Activated T-cell treated with anti-CD3 and anti-CD28 coated beads, Interleukin-2, amount 50 U/mL, for 4 hours (primary cell): ENCODE results near the gene RNF40. TPM values are rescaled to one million over a fixed set of nuclear protein-coding genes. Genes with fewer than 3 reads are reported as not detected.
A peak's percentile ranks its signal among the peaks of the same experiment; 100 is the strongest.

Source experiments
- ATAC-seq, 2 donors: fragments of 200-7000 bp; cut with Tn5 transposase; one replicate each; pipeline ENCODE4 v1.10.0; 2021
- DNase-seq: peaks from one replicate; pipeline ENCODE4 v3.0.0-alpha.2; 2020
- H3K27me3 Mint-ChIP-seq: one replicate; pipeline ENCODE4 v1.8.0; 2021; ENCODE audit warnings: low read depth, mixed read lengths
- H3K36me3 Mint-ChIP-seq: one replicate; pipeline ENCODE4 v1.8.0; 2022; ENCODE audit warnings: mixed read lengths; ENCODE audit not compliant: insufficient read depth
- H3K4me1 Mint-ChIP-seq: one replicate; pipeline ENCODE4 v1.8.0; 2021; ENCODE audit warnings: low read depth, mixed read lengths
- H3K4me3 Mint-ChIP-seq: one replicate; pipeline ENCODE4 v1.8.0; 2021; ENCODE audit warnings: mild to moderate bottlenecking, moderate library complexity, mixed read lengths
- H3K9me3 Mint-ChIP-seq: one replicate; pipeline ENCODE4 v1.8.0; 2021; ENCODE audit warnings: mixed read lengths
- total RNA-seq, 3 donors: library from RNA; stranded (reverse); gene quantifications; one replicate each; pipeline ENCODE4 v1.2.1, GENCODE V29; 2021

Gene RNF40
- total RNA-seq, 3 donors from 2014 or later = 111 to 115 (median 113) TPM

DNA sequence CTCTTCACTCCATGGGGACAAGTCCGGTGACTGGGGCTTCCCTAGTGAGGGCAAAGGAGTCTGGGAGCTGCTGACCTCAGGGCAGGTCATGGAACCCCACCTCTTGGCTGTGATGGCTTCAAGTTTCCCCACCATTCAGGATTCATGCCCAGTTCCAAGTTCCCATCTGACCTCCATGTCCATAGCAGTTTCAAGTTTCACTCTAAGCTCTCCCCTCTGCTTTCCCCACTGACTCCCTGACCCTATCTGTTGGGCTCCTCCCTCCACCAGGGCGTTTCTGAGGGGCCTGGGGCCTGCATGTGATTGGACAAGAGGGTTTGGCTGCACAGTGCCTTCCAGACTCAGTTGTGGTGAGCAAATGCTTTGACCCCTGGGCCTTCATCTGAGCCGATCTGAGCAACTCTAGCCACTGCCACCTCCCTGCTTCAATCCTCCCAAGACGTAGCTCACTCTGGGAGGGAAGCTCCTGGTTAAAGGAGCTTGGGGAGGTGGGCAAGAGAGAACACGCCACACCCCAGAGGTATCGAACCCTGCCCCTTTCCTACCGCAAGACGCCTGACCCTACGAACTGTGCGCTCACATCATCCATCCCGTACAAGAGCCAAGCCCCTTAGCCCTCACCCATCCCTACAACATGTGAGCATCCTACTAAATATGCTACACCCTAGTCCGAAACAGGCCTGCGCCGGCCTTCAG, 16.6 kb downstream of the RNF40 start:
- Mint-ChIP-seq H3K36me3 (peaks cover 4% of the 10 kb centered on the region), H3K4me3 (no peak overlapping the region), H3K9me3 (no peaks in the 10 kb centered on the region), H3K4me1 (peaks cover 14% of the 10 kb centered on the region), H3K27me3 (peaks cover 7% of the 10 kb centered on the region)
- DNase-seq (no peak), ATAC-seq (no peak)

- no peak overlapping the region for H3K4me3 Mint-ChIP-seq
- H3K36me3 Mint-ChIP-seq = peaks cover 1% of the 10 kb centered on the region
- DNase-seq = no peak
- H3K4me1 Mint-ChIP-seq = peaks cover 14% of the 10 kb centered on the region
- H3K9me3 Mint-ChIP-seq = no peaks in the 10 kb centered on the region
- H3K27me3 Mint-ChIP-seq = peaks cover 7% of the 10 kb centered on the region
- ATAC-seq = no peak
Observed at GRCh38 chr16:30779596-30779995, 17.5 kb downstream of the RNF40 start.

DNA sequence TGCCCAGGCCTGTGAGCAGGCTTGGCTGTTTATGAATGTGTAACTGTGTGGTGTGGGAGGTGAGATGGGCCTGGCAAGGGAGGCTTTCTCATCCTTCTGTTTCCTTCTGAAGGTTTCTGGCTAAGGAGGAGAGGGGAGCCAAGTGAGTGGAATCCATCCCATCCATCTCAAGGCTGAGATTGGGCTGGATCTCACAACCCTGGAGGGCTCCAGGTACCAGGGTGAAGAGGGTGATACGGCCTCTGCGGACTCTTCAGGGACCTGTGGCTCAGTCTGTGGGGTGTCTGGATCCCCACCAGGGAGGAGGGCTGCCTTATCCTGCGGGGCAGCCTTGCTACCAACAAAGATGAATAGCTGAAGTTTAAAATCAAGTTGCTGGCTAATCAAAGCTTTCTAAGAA, 17.9 kb downstream of the RNF40 start:
- DNase-seq = no peak
- Mint-ChIP-seq H3K4me3 (no peak overlapping the region), H3K9me3 (no peaks in the 10 kb centered on the region), H3K27me3 (peaks cover 9% of the 10 kb centered on the region), H3K4me1 (peaks cover 9% of the 10 kb centered on the region), H3K36me3 (no peaks in the 10 kb centered on the region)
- no peak for ATAC-seq

- H3K4me1 Mint-ChIP-seq = peaks cover 6% of the 10 kb centered on the region
- H3K9me3 Mint-ChIP-seq = no peaks in the 10 kb centered on the region
- no peak for ATAC-seq
- DNase-seq = no peak
- no peak overlapping the region for H3K4me3 Mint-ChIP-seq
- H3K27me3 Mint-ChIP-seq = peaks cover 10% of the 10 kb centered on the region
- no peaks in the 10 kb centered on the region for H3K36me3 Mint-ChIP-seq
Observed at GRCh38 chr16:30780549-30780948, 18.4 kb downstream of the RNF40 start.

- no peak for DNase-seq
- H3K4me3 Mint-ChIP-seq = no peak overlapping the region
Observed at GRCh38 chr16:30782486-30783279, 20.6 kb downstream of the RNF40 start.

DNA sequence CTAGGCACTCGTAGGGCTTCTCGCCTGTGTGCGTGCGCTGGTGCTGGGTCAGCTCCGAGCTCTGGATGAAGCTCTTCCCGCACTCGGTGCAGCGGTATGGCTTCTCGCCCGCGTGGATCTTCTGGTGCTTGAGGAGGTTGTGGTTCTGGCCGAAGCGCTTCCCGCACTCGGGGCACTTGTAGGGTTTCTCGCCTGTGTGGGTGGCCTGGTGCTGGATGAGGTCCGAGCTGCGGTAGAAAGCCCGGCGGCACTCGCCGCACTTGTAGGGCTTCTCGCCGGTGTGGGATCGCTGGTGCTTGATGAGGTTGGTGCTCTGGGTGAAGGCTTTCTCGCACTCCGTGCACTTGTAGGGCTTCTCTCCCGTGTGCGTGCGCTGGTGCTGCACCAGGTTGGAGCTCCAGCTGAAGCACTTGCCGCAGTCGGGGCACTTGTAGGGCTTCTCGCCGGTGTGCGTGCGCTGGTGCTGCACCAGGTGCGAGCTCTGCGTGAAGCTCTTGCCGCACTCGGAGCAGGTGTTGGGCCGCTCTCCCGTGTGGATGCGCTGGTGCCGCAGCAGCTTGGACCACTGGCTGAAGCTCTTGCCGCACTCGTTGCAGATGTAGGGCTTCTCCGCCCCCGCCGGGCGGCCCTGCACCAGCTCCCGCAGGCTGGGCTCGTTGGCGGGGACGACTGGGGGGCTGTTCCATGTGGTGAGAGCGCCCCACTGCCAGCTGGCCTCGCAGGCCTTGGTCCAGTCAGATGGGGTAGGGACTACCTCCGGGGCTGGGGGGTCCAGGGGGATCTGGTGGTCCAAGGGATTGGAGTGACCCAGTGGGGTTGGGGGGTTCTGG, 21.4 kb downstream of the RNF40 start:
- peaks cover 14% of the 10 kb centered on the region for H3K4me1 Mint-ChIP-seq
- H3K9me3 Mint-ChIP-seq = no peaks in the 10 kb centered on the region
- peaks cover 19% of the 10 kb centered on the region for H3K27me3 Mint-ChIP-seq
- no peak for DNase-seq
- ATAC-seq = no peak
- H3K36me3 Mint-ChIP-seq = no peaks in the 10 kb centered on the region
- H3K4me3 Mint-ChIP-seq = no peak overlapping the region

More at GRCh38 chr16:30782486-30783279, 20.6 kb downstream of the RNF40 start:
- no peak for ATAC-seq
- Mint-ChIP-seq H3K9me3 (no peaks in the 10 kb centered on the region), H3K27me3 (peaks cover 13% of the 10 kb centered on the region), H3K4me1 (peaks cover 13% of the 10 kb centered on the region), H3K36me3 (no peaks in the 10 kb centered on the region)

DNA sequence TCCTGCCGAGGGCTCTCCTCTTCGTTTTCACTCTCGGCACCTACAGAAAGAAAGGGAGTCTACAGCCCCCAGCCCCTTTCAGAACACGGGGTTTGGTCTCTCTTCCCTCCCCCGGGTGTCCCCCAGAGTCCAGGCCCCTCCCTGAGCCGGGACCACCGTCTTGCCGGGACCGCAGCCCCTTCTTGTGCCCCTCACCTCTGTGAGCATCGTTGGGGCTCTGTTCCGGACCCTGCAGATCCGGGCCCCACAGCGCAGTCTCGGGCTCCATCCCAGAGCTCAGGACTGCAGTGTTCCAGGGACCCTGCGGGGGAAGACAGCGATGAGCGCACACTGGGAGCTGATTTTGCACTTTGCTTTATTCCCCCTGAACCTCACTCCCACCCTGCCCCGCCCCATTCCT, 22.1 kb downstream of the RNF40 start:
- H3K9me3 Mint-ChIP-seq = no peaks in the 10 kb centered on the region
- H3K4me3 Mint-ChIP-seq = no peak overlapping the region
- DNase-seq (no peak), ATAC-seq (no peak)
- H3K27me3 Mint-ChIP-seq = peaks cover 22% of the 10 kb centered on the region
- H3K4me1 Mint-ChIP-seq = peaks cover 14% of the 10 kb centered on the region
- no peaks in the 10 kb centered on the region for H3K36me3 Mint-ChIP-seq

DNA sequence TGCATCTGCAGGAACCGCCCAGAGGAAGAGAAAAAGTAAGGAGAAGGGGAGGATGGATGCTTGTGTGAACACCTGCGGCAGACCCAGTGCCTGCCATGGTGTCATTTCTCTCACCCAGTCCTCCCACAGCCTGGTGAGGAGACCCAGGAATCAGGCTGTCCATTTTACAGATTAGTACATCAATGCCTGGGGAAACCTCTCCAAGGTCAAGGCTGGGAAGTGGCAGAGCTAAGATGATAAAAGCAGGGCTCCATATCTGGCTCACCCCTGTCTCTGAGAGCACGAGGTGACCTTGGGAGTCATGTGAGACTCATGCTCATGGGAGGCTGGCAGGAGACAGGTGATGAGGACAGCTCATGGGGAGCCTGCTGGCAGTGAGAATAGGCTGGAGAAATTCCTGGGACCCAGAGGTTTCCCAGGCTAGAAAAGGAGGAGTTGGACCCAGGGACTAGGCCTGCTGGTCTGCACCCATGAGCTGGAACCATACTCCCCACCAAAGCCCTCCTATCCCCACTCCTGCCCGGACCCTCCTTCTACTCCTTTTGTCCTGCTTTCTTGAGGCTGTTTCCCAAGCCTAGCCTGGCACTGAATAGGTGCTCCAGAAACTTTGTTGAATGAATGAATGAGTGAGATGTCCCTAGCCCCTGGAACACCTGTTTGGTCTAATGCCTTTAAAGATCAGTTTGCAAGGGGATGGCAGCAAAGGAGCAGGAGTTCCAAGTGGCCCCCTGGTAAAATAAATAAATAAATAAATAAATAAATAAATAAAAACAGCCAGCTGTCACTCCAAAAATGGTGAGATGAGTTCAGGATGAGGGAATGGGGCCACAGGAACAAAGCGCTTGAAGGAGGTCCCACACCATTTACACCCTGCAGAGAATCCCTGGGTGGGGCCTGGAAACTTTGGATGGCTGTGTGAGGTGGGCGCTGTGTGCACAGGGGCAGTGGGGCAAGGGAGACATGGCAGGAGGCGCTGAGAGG, 23.3 kb downstream of the RNF40 start:
- Mint-ChIP-seq H3K4me1 (peaks cover 14% of the 10 kb centered on the region), H3K27me3 (peaks cover 22% of the 10 kb centered on the region), H3K36me3 (no peaks in the 10 kb centered on the region), H3K4me3 (peak overlapping the region; percentile 76), H3K9me3 (no peaks in the 10 kb centered on the region)
- DNase-seq = no peak
- ATAC-seq = no peak

- ATAC-seq = peak; percentile 54 to 65
- H3K9me3 Mint-ChIP-seq = no peaks in the 10 kb centered on the region
- peak overlapping the region; percentile 76 for H3K4me3 Mint-ChIP-seq
- peaks cover 22% of the 10 kb centered on the region for H3K27me3 Mint-ChIP-seq
- no peak for DNase-seq
- no peaks in the 10 kb centered on the region for H3K36me3 Mint-ChIP-seq
- peaks cover 14% of the 10 kb centered on the region for H3K4me1 Mint-ChIP-seq
Observed at GRCh38 chr16:30786115-30786935, 24.2 kb downstream of the RNF40 start.

DNA sequence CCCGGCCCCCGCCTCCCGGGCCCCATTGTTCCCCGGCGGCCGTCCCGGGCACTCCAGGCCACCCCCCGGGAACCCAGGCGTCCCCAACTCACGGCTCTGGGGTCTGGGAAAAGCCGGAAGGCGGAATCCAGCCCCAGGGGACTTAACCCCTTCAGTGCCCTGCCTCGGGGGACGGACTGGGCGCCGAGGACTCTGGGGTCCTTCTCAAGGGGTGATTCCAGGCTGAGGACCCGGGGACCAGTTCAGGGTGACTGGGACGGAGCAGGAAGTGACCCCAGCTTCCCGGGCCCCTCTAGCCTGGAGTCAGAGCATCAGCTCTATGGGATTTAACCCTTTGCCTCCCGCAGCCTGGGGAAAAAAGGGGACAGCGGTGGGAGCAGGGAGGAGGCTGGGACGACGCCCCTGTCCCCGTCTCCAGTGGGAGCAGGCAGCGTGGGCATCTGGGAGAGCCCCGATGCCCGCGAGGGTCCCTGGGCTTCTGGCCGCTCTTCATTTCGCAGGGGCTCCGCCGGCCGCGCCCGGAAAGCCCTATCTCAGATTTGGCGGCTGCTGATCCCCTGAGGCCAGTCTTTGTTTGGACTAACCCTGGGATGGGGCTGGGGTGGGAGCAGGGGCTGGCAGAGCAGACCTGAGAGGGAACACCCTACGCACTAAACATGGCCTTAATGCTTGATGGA, 25.0 kb downstream of the RNF40 start, which contains the start of gene ZNF629:
TSS of gene ZNF629 (minus strand) at position 270 of the 677 bp plus-strand sequence. CDS start 2,723 bp downstream, outside the sequence.
- DNase-seq = peak; percentile 29
- H3K4me1 Mint-ChIP-seq = peaks cover 14% of the 10 kb centered on the region
- H3K4me3 Mint-ChIP-seq = peak within 1 kb of the TSS; percentile 85
- no peaks in the 10 kb centered on the region for H3K36me3 Mint-ChIP-seq
- ATAC-seq = peak; percentile 78
- H3K9me3 Mint-ChIP-seq = no peaks in the 10 kb centered on the region
- H3K27me3 Mint-ChIP-seq = peaks cover 22% of the 10 kb centered on the region

DNA sequence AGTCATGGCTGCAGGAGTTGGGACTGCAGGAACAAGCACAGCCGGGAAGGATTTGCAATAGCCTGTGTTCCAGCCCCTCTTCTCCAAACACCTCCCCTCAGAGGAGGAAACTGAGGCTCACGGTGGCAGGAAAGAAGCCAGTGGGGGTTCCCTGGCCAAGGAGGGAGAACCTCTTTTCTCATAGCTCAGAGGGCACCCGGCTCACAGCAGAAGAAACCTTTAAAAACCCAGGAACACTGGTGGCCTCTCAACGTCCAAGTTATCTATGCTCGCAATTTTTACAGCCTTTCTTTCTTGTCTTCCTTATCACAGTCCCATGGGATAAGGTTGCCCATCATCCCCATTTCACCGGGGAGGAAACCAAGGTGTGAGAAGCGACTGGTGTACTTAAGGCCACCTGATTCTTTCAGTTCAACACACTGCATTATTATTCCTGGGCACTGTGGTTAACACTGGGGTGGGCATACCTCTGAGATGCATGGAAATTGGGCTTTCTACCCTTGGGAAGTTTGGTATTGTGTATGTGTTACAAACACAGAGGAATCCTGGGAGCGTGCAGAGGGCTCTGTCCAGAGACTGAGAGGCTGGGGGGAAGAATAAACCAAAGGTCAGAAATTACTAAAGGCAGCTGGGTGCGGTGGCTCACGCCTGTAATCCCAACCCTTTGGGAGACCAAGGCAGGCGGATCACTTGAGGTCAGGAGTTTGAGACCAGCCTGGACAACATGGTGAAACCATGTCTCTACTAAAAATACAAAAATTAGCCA, 25.7 kb downstream of the RNF40 start:
- H3K9me3 Mint-ChIP-seq = no peaks in the 10 kb centered on the region
- peaks cover 22% of the 10 kb centered on the region for H3K27me3 Mint-ChIP-seq
- no peak for ATAC-seq
- peaks cover 14% of the 10 kb centered on the region for H3K4me1 Mint-ChIP-seq
- H3K4me3 Mint-ChIP-seq = peak overlapping the region; percentile 85
- H3K36me3 Mint-ChIP-seq = no peaks in the 10 kb centered on the region
- no peak for DNase-seq
